DMS53 treated with DMSO at 0.1 percent for 48 hours (cell line): ENCODE data around the gene AMPH.
"Not testable (repeated sequence)": the region's sequence is repeated elsewhere in the genome, so short reads cannot be mapped to it uniquely, and the experiment has no call there.

Experiments
- DNase-seq: peaks from one replicate; lab custom pipeline; 2025; ENCODE audit not compliant: unreplicated experiment; lab: John Stamatoyannopoulos, UW

AMPH gene

GRCh38 chr7:38354271-38354851 is 276.8 kb downstream of the AMPH start:
- DNase-seq, result not testable (repeated sequence)

GRCh38 chr7:38353431-38353881 is 277.7 kb downstream of the AMPH start:
- not testable (repeated sequence) for DNase-seq

- no peak for DNase-seq
Measured at GRCh38 chr7:38351601-38352000, 279.6 kb downstream of the AMPH start.

- DNase-seq, result not testable (repeated sequence)
Measured at GRCh38 chr7:38350777-38351176, 280.4 kb downstream of the AMPH start.

GRCh38 chr7:38349869-38350583 is 281.1 kb downstream of the AMPH start:
- DNase-seq, result not testable (repeated sequence)

GRCh38 chr7:38349126-38349795 is 281.9 kb downstream of the AMPH start:
- not testable (repeated sequence) for DNase-seq

- DNase-seq, result not testable (repeated sequence)
Measured at GRCh38 chr7:38345299-38346172, 285.6 kb downstream of the AMPH start.

GRCh38 chr7:38344741-38345140 is 286.4 kb downstream of the AMPH start:
- not testable (repeated sequence) for DNase-seq

GRCh38 chr7:38342135-38342534 is 289.0 kb downstream of the AMPH start:
- not testable (repeated sequence) for DNase-seq

- DNase-seq, result not testable (repeated sequence)
Measured at GRCh38 chr7:38341172-38341705, 289.9 kb downstream of the AMPH start.

- DNase-seq, result no peak
Measured at GRCh38 chr7:38339953-38340819, 291.0 kb downstream of the AMPH start.

- DNase-seq, result not testable (repeated sequence)
Measured at GRCh38 chr7:38336148-38336515, 295.0 kb downstream of the AMPH start.

- peak; percentile 59 for DNase-seq
Measured at GRCh38 chr7:38335492-38336147, 295.6 kb downstream of the AMPH start.

GRCh38 chr7:38335128-38335491 is 296.1 kb downstream of the AMPH start:
- DNase-seq, result no peak

- no peak for DNase-seq
Measured at GRCh38 chr7:38334163-38334562, 297.0 kb downstream of the AMPH start.
